22Rv1 (cell line): ENCODE results near the gene ALLC.

Experiments
- CTCF ChIP-seq: fragments of 450-650 bp; IDR thresholded peaks from 2 replicates; pipeline ENCODE4 v1.5.1; 2017; ENCODE audit warnings: mild to moderate bottlenecking
- ZFX ChIP-seq: fragments of 450-650 bp; IDR thresholded peaks from 2 replicates; pipeline ENCODE4 v1.6.1; 2017; ENCODE audit warnings: antibody characterized with exemption, borderline replicate concordance

- TF ChIP-seq CTCF (no peak), ZFX (no peak)
Observed at GRCh38 chr2:3661149-3661660, 3.2 kb downstream of the ALLC start.
